IMR-90 (cell line): ENCODE measurements around the gene PHF14. TPM values are rescaled to one million over a fixed set of nuclear protein-coding genes. Genes with fewer than 3 reads are reported as not detected.

ENCODE experiments used
- ATAC-seq: fragments of 200-7000 bp; cut with Tn5 transposase; 2 replicates; pipeline ENCODE4 v1.9.1; 2020; ENCODE audit warnings: low read depth, mild to moderate bottlenecking, moderate library complexity
- Bru-seq: library from RNA; stranded (reverse); fragments of 400-500 nt; gene quantifications from one replicate; lab custom pipeline; 2021; lab: Mats Ljungman, UMichigan
- BruChase-seq, 2 experiments: library from RNA; stranded (reverse); fragments of 400-500 nt; gene quantifications; one replicate each; lab custom pipeline; 2021; lab: Mats Ljungman, UMichigan
- BruUV-seq: library from RNA; stranded (reverse); fragments of 400-500 nt; replicated peaks from 2 replicates; lab custom pipeline; 2021; lab: Mats Ljungman, UMichigan
- CTCF ChIA-PET: fragments of 300-600 bp; formaldehyde crosslinking; extraction: SDS; loops from one replicate; lab custom pipeline; 2021; ENCODE audit warnings: antibody characterized with exemption; lab: Yijun Ruan, JAX
- POLR2A ChIA-PET: fragments of 300-600 bp; sonication (Branson Sonifier 250); formaldehyde crosslinking; loops from one replicate; lab custom pipeline; 2022; ENCODE audit warnings: antibody characterized with exemption; ENCODE audit not compliant: unreplicated experiment; lab: Charles Lee
- DNase-seq: peaks from one replicate; pipeline ENCODE4 v3.0.0; 2013
- H2AFZ ChIP-seq: replicated peaks from 2 replicates; pipeline ENCODE3; 2013; ENCODE audit warnings: low read length, mild to moderate bottlenecking; ENCODE audit not compliant: poor library complexity
- H2AK5ac ChIP-seq: 2 replicates; pipeline ENCODE4 v1.6.1; 2013; ENCODE audit warnings: low read depth, low read length, inconsistent platforms
- H2AK9ac ChIP-seq: replicated peaks from 2 replicates; pipeline ENCODE3; 2013; ENCODE audit warnings: mild to moderate bottlenecking, low read depth, low read length, moderate library complexity; ENCODE audit not compliant: poor library complexity
- H2BK120ac ChIP-seq: 2 replicates; pipeline ENCODE4 v1.6.1; 2013; ENCODE audit warnings: low read depth, low read length, inconsistent platforms
- H2BK15ac ChIP-seq: 3 replicates; pipeline ENCODE4 v1.6.1; 2013; ENCODE audit warnings: low read depth, low read length, inconsistent platforms
- H2BK20ac ChIP-seq: 2 replicates; pipeline ENCODE4 v1.6.1; 2013; ENCODE audit warnings: low read depth, mild to moderate bottlenecking, inconsistent platforms, low read length, moderate library complexity
- H2BK5ac ChIP-seq: 2 replicates; pipeline ENCODE4 v1.6.1; 2013; ENCODE audit warnings: mild to moderate bottlenecking, low read depth, low read length, inconsistent platforms; ENCODE audit not compliant: poor library complexity, severe bottlenecking
- H3K14ac ChIP-seq: replicated peaks from 2 replicates; pipeline ENCODE4 v1.6.1; 2013; ENCODE audit warnings: low read depth, low read length, inconsistent platforms
- H3K18ac ChIP-seq: 2 replicates; pipeline ENCODE4 v1.6.1; 2013; ENCODE audit warnings: low read depth, low read length, control low read depth
- H3K23ac ChIP-seq: 2 replicates; pipeline ENCODE4 v1.6.1; 2013; ENCODE audit warnings: low read depth, low read length, inconsistent platforms
- H3K27ac ChIP-seq: 2 replicates; pipeline ENCODE4 v1.5.1; 2013; ENCODE audit warnings: mild to moderate bottlenecking, control low read depth, low read length; ENCODE audit not compliant: insufficient read depth
- H3K27me3 ChIP-seq: 2 replicates; pipeline ENCODE4 v1.6.1; 2013; ENCODE audit warnings: low read length; ENCODE audit not compliant: control insufficient read depth, insufficient read depth
- H3K36me3 ChIP-seq: 2 replicates; pipeline ENCODE4 v1.6.1; 2013; ENCODE audit warnings: low read length, mixed read lengths; ENCODE audit not compliant: control insufficient read depth, insufficient read depth
- H3K4ac ChIP-seq: 2 replicates; pipeline ENCODE4 v1.6.1; 2013; ENCODE audit warnings: low read depth, low read length, inconsistent platforms
- H3K4me1 ChIP-seq: 2 replicates; pipeline ENCODE4 v1.6.1; 2013; ENCODE audit warnings: low read length, mixed read lengths; ENCODE audit not compliant: control insufficient read depth, insufficient read depth
- H3K4me2 ChIP-seq: 2 replicates; pipeline ENCODE4 v1.6.1; 2013; ENCODE audit warnings: low read depth, mild to moderate bottlenecking, control low read depth, low read length, moderate library complexity
- H3K4me3 ChIP-seq: 2 replicates; pipeline ENCODE4 v1.5.1; 2013; ENCODE audit warnings: low read depth, mild to moderate bottlenecking, control low read depth, low read length, moderate library complexity; ENCODE audit not compliant: insufficient read depth
- H3K56ac ChIP-seq: 2 replicates; pipeline ENCODE4 v1.6.1; 2013; ENCODE audit warnings: low read length, inconsistent platforms; ENCODE audit not compliant: insufficient read depth; ENCODE audit errors: extremely low read depth
- H3K79me1 ChIP-seq, 2 experiments: 2 replicates each; pipeline ENCODE4 v1.6.1; 2013; ENCODE audit warnings: low read length in 2 of 2, inconsistent platforms in 1 of 2, low read depth in 1 of 2
- H3K9ac ChIP-seq: 2 replicates; pipeline ENCODE4 v1.6.1; 2013; ENCODE audit warnings: low read depth, low read length, control low read depth
- H3K9me1 ChIP-seq: 2 replicates; pipeline ENCODE4 v1.6.1; 2013; ENCODE audit warnings: low read length, inconsistent platforms; ENCODE audit not compliant: insufficient read depth
- H3K9me3 ChIP-seq: 2 replicates; pipeline ENCODE4 v1.6.1; 2013; ENCODE audit warnings: low read length; ENCODE audit not compliant: control insufficient read depth, insufficient read depth
- H4K20me1 ChIP-seq: 2 replicates; pipeline ENCODE4 v1.6.1; 2013; ENCODE audit warnings: low read length, inconsistent platforms; ENCODE audit not compliant: insufficient read depth
- H4K5ac ChIP-seq: 2 replicates; pipeline ENCODE4 v1.6.1; 2013; ENCODE audit warnings: mild to moderate bottlenecking, low read depth, low read length, control low read depth
- H4K8ac ChIP-seq, 2 experiments: 2 replicates each; pipeline ENCODE4 v1.6.1; 2013; ENCODE audit warnings: low read depth in 2 of 2, low read length in 2 of 2, control low read depth in 1 of 2, inconsistent platforms in 1 of 2
- H4K91ac ChIP-seq: 2 replicates; pipeline ENCODE4 v1.6.1; 2013; ENCODE audit warnings: low read depth, low read length, inconsistent platforms; ENCODE audit not compliant: insufficient read depth
- CHD1 ChIP-seq: IDR thresholded peaks from 2 replicates; pipeline ENCODE4 v1.6.1; 2012; ENCODE audit warnings: low read depth, low read length, improper control_type of control experiment
- MXI1 ChIP-seq: IDR thresholded peaks from 2 replicates; pipeline ENCODE4 v1.6.1; 2012; ENCODE audit warnings: low read depth, mild to moderate bottlenecking, low read length, moderate library complexity, borderline replicate concordance
- POLR2A ChIP-seq: IDR thresholded peaks from 2 replicates; pipeline ENCODE4 v1.6.1; 2012; ENCODE audit warnings: mild to moderate bottlenecking, low read depth, low read length
- WGBS, 2 experiments: methylation state at CpG; one replicate each; pipeline versions ENCODE4 v1.1.5 to v1.1.7; 2013; ENCODE audit warnings: missing lambda C conversion rate in 2 of 2; ENCODE audit not compliant: insufficient read length in 1 of 2; ENCODE audit errors: extremely low coverage in 2 of 2; 5-methylcytosine and 5-hydroxymethylcytosine counted together
- dilution Hi-C: fragments of 300-500 bp; cut with HindIII; formaldehyde crosslinking; loops from one replicate; pipeline ENCODE4 v1.14.3; 2018; ENCODE audit warnings: low sequenced_read_pairs; ENCODE audit not compliant: unreplicated experiment
- in situ Hi-C: fragments of 300-500 bp; cut with MboI; formaldehyde crosslinking; loops from 3 replicates; pipeline ENCODE4 v1.14.3; 2019; ENCODE audit warnings: low sequenced_read_pairs, inconsistent platforms, mixed read lengths
- intact Hi-C: fragments of 100-400 bp; cut with micrococcal nuclease; formaldehyde crosslinking; loops from 2 replicates; pipeline ENCODE4 v1.10.0; 2022
- long read RNA-seq: library from polyadenylated mRNA; unstranded; transcript quantifications from one replicate; pipeline ENCODE4 v2.0.0, GENCODE V29; 2021; ENCODE audit not compliant: unreplicated experiment
- polyA plus RNA-seq, 3 experiments: library from polyadenylated mRNA; depleted of rRNA; stranded (reverse); fragments of >200 nt; gene quantifications; 2 replicates each; pipeline ENCODE4 v1.2.3, GENCODE V29; 2012; ENCODE audit warnings: low replicate concordance in 1 of 3
- total RNA-seq: library from RNA; depleted of rRNA; stranded (reverse); fragments of >200 nt; gene quantifications from 2 replicates; pipeline ENCODE4 v1.2.3, GENCODE V29; 2012; rRNA removed

Gene PHF14
- total RNA-seq = 17.2 and 24.4 TPM in 2 replicates
- 7.5 and 8.7 TPM in 2 replicates for polyA plus RNA-seq (2012; rRNA removed)
- 1.1 and 1.7 TPM in 2 replicates for polyA plus RNA-seq (2012; cell fraction: cytosol; rRNA removed)
- polyA plus RNA-seq (2012; cell fraction: nucleus; rRNA removed; ENCODE audit: low replicate concordance) = 0.75 and 7.9 TPM in 2 replicates
- Bru-seq, nascent RNA = percentile 70 among the genes with signal in this experiment
- BruChase-seq, experiment 1, labeled RNA remaining after a 6-hour chase = percentile 63 among the genes with signal in this experiment
- percentile 74 among the genes with signal in this experiment for BruChase-seq, experiment 2, labeled RNA remaining after a 2-hour chase
- long read RNA-seq, transcript PHF14-215 (18 exons, 3,407 nt) = major isoform, 7 of 18 reads
- long read RNA-seq, partial matches to known transcripts = 5 of 18 reads
- long read RNA-seq, other reads (novel, unspliced or antisense) = 1 of 18 reads

GRCh38 chr7:10973061-10973941, at the start of gene PHF14:
Gene PHF14, plus strand, starts transcription at chr7:10973872. Its CDS starts 452 bp downstream, at chr7:10974324.
- Histone ChIP-seq H4K91ac (peak within 1 kb of the TSS; percentile 24), H3K79me1 (peaks cover 4 to 13% of the 10 kb centered on the region in 2 experiments; a peak in 2 of 4 replicates), H3K9me3 (no peaks in the 10 kb centered on the region), H3K18ac (no peak within 1 kb of the TSS), H3K56ac (peak within 1 kb of the TSS; percentile 55), H3K36me3 (no peaks in the 10 kb centered on the region), H4K8ac (peak within 1 kb of the TSS; percentile 55 to 76; a peak in 3 of 4 replicates), H2BK120ac (peak within 1 kb of the TSS; percentile 16; the same call in 1 of the 2 replicates), H3K27ac (peak within 1 kb of the TSS; percentile 58), H2BK20ac (no peak within 1 kb of the TSS), H3K4ac (peak within 1 kb of the TSS; percentile 80), H4K20me1 (no peaks in the 10 kb centered on the region), H2AK5ac (peak within 1 kb of the TSS; percentile 4; the same call in 1 of the 2 replicates), H4K5ac (peak within 1 kb of the TSS; percentile 14; the same call in 1 of the 2 replicates), H3K4me2 (peak within 1 kb of the TSS; percentile 87), H3K27me3 (no peaks in the 10 kb centered on the region), H3K14ac (peak within 1 kb of the TSS; percentile 81), H3K9me1 (no peaks in the 10 kb centered on the region), H3K4me3 (peak within 1 kb of the TSS; percentile 75), H2BK15ac (no peak within 1 kb of the TSS), H3K9ac (peak within 1 kb of the TSS; percentile 90), H2BK5ac (peak within 1 kb of the TSS; percentile 15), H3K4me1 (no peaks in the 10 kb centered on the region), H2AK9ac (peak within 1 kb of the TSS; percentile 89), H3K23ac (peak within 1 kb of the TSS; percentile 82), H2AFZ (peak within 1 kb of the TSS; percentile 94)
- ChIA-PET POLR2A (interaction anchor here (0.6 kb wide), 1 partner anchor 12 kb away, joined by 4 read pairs; no protein-coding TSS in a partner anchor), CTCF (no interaction called here)
- dilution Hi-C loops (no loop called here), in situ Hi-C loops (no loop called here), intact Hi-C loops (loop anchor here (1.0 kb wide), 1 partner anchor 33 kb away; a partner anchor contains a TSS)
- BruUV-seq = no TSS peak
- peak; percentile 94 for DNase-seq
- WGBS, 2 experiments = 22% methylated on average over 23 of the region's 39 CpGs; no CpG with 5 or more reads in 1 of the 2 experiments
- peak; percentile 98 for ATAC-seq
- TF ChIP-seq POLR2A = peak; percentile 81
- peak; percentile 85; the same call in 1 of the 2 replicates for TF ChIP-seq MXI1
- TF ChIP-seq CHD1 = no peak
